SK-N-SH (cell line): ENCODE measurements around the gene RPL7A.

Experiments used
- CTCF ChIP-seq: fragments of 200-600 bp; sonication (generic); IDR thresholded peaks from 2 replicates; pipeline ENCODE4 v1.6.1; 2017; ENCODE audit warnings: antibody characterized with exemption, mild to moderate bottlenecking, moderate library complexity
- EP300 ChIP-seq, 2 experiments: IDR thresholded peaks; 2 replicates each; pipeline versions ENCODE4 v1.4.0 to v1.6.1; 2012; ENCODE audit warnings: borderline replicate concordance in 1 of 2, low read depth in 1 of 2, low read length in 1 of 2
- FOXJ3 ChIP-seq: sonication (generic); formaldehyde crosslinking; IDR thresholded peaks from 2 replicates; pipeline ENCODE4 v1.5.1; 2020; ENCODE audit warnings: mild to moderate bottlenecking, missing genetic modification reagents
- JUND ChIP-seq: IDR thresholded peaks from 2 replicates; pipeline ENCODE4 v1.4.0; 2012
- MAX ChIP-seq: IDR thresholded peaks from 2 replicates; pipeline ENCODE4 v1.4.0; 2012; ENCODE audit warnings: low read depth
- NFIC ChIP-seq: IDR thresholded peaks from 2 replicates; pipeline ENCODE4 v1.4.0; 2012; ENCODE audit warnings: borderline replicate concordance
- POLR2AphosphoS5 ChIP-seq: IDR thresholded peaks from 2 replicates; pipeline ENCODE4 v1.6.1; 2012; ENCODE audit warnings: low read depth, low read length
- USF1 ChIP-seq: IDR thresholded peaks from 2 replicates; pipeline ENCODE4 v1.4.0; 2012; ENCODE audit warnings: low read depth, borderline replicate concordance

DNA sequence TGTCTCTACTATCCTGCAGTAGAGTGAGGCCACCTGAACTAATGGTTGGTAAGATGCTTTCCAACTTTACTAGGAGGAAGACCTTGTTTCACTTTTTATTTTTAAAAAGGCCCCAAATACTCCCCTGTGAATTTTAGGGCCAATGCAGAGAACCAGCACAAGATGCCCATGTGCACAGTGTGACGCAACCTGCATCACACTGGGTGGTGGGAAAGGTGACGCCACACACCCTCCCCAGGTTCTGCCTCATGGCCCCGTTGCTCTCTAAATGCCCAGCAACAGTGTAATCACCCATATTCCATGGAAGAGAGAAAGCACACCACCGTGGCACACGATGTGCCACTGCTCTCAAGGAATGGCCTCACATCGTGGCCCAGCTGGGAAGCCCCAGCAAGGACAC lies 21.4 kb downstream of the RPL7A start:
- no peak for TF ChIP-seq CTCF
- TF ChIP-seq EP300 (IDR thresholded peaks at IDR 0.05; ENCODE audit: borderline replicate concordance in 1 of 2, low read depth in 1 of 2, low read length in 1 of 2) = no peak
- TF ChIP-seq USF1 = no peak
- TF ChIP-seq MAX = no peak
- TF ChIP-seq NFIC = no peak
- no peak for TF ChIP-seq JUND
- no peak for TF ChIP-seq FOXJ3 (CRISPR knock-in tag)
- TF ChIP-seq POLR2AphosphoS5 = no peak
